ENCODE data around the gene GCM1.

DNA sequence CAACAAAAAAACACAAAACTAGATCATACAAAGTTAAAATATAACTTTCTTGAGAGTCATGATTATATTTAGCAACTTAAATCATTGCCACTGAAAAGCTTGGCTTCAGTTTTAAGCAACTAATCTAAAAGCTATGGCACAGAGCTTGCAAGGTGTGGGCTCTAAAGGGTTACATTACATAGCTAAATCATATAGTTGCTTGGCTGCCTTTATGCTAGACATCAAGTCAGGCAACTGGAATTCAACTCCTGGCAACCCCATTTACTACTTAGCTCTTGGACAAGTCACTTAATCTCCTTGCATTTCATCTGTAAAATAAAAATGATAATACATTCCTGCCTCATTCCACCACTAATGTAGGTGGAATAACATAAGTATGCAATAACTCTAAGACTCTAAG is 40.9 kb upstream of the GCM1 start:
- TF ChIP-seq, protein P1, sequence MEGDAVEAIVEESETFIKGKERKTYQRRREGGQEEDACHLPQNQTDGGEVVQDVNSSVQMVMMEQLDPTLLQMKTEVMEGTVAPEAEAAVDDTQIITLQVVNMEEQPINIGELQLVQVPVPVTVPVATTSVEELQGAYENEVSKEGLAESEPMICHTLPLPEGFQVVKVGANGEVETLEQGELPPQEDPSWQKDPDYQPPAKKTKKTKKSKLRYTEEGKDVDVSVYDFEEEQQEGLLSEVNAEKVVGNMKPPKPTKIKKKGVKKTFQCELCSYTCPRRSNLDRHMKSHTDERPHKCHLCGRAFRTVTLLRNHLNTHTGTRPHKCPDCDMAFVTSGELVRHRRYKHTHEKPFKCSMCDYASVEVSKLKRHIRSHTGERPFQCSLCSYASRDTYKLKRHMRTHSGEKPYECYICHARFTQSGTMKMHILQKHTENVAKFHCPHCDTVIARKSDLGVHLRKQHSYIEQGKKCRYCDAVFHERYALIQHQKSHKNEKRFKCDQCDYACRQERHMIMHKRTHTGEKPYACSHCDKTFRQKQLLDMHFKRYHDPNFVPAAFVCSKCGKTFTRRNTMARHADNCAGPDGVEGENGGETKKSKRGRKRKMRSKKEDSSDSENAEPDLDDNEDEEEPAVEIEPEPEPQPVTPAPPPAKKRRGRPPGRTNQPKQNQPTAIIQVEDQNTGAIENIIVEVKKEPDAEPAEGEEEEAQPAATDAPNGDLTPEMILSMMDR (conservative IDR thresholded peaks at IDR 0.05; ENCODE audit: low read depth, low read length), result no peak
- no peak for TF ChIP-seq EZH2 (IDR thresholded peaks at IDR 0.05; ENCODE audit: borderline replicate concordance, low read depth, low read length, poor library complexity, severe bottlenecking)
